Glomerular visceral epithelial cell (primary cell): ENCODE measurements around the gene LBX2.

Experiments
- DNase-seq: peaks from one replicate; pipeline ENCODE4 v3.0.0-alpha.2; 2016; ENCODE audit errors: extremely low spot score

The LBX2 gene

GRCh38 chr2:74499267-74499939, at the start of gene LBX2:
Gene LBX2 (minus strand): TSS chr2:74499603. CDS start chr2:74499537, 66 bp downstream.
- DNase-seq: no peak

- no peak for DNase-seq
These were observed 49.0 kb upstream of the LBX2 start for GRCh38 chr2:74548285-74548899.

GRCh38 chr2:74546004-74546403, 46.6 kb upstream of the LBX2 start:
- DNase-seq: no peak

- DNase-seq: no peak
These were observed 45.2 kb upstream of the LBX2 start for GRCh38 chr2:74544634-74545033.

GRCh38 chr2:74542978-74543377, 43.6 kb upstream of the LBX2 start:
- no peak for DNase-seq

GRCh38 chr2:74540291-74540690, 40.9 kb upstream of the LBX2 start:
- DNase-seq: no peak

- no peak for DNase-seq
These were observed 39.5 kb upstream of the LBX2 start for GRCh38 chr2:74538881-74539339.

- no peak for DNase-seq
These were observed 37.7 kb upstream of the LBX2 start for GRCh38 chr2:74537140-74537539.

GRCh38 chr2:74536166-74536950, 37.0 kb upstream of the LBX2 start:
- DNase-seq: no peak

- DNase-seq: no peak
These were observed 36.1 kb upstream of the LBX2 start for GRCh38 chr2:74535440-74535965.

GRCh38 chr2:74534411-74534810, 35.0 kb upstream of the LBX2 start:
- DNase-seq: no peak

- no peak for DNase-seq
These were observed 34.1 kb upstream of the LBX2 start for GRCh38 chr2:74533464-74533863.

GRCh38 chr2:74532222-74532621, 32.8 kb upstream of the LBX2 start:
- no peak for DNase-seq

- no peak for DNase-seq
These were observed 32.3 kb upstream of the LBX2 start for GRCh38 chr2:74531666-74532065.

GRCh38 chr2:74530239-74531187, 31.1 kb upstream of the LBX2 start:
- peak; percentile 31 for DNase-seq

- peak; percentile 98 for DNase-seq
These were observed 30.2 kb upstream of the LBX2 start, which contains the start of the genes AUP1 and HTRA2 for GRCh38 chr2:74529357-74530238. Gene AUP1 (minus strand): TSS chr2:74529706. CDS start chr2:74529629, 77 bp downstream. Gene HTRA2 (plus strand): TSS chr2:74529933. CDS start chr2:74530007, 74 bp downstream.

- no peak for DNase-seq
These were observed 29.4 kb upstream of the LBX2 start for GRCh38 chr2:74528600-74529356.

- DNase-seq: no peak
These were observed 28.3 kb upstream of the LBX2 start for GRCh38 chr2:74527741-74528140.

- no peak for DNase-seq
These were observed 27.3 kb upstream of the LBX2 start for GRCh38 chr2:74526649-74527230.
